OCI-LY1 (cell line): ENCODE data around the gene RFPL3.
A peak's percentile ranks its signal among the peaks of the same experiment; 100 is the strongest.

Experiments
- H2AFZ ChIP-seq: fragments of 200-600 bp; sonication (generic), shearing (Covaris generic); 2 replicates; pipeline ENCODE4 v1.6.0; 2014; ENCODE audit warnings: antibody characterized with exemption, mild to moderate bottlenecking, low read length
- H3F3A ChIP-seq: fragments of 200-600 bp; sonication (generic), shearing (Covaris generic); 2 replicates; pipeline ENCODE4 v1.6.0; 2014; ENCODE audit warnings: mild to moderate bottlenecking, antibody characterized with exemption, low read length, moderate library complexity; ENCODE audit not compliant: insufficient read depth
- H3K27ac ChIP-seq: fragments of 200-600 bp; sonication (generic); 2 replicates; pipeline ENCODE4 v1.5.1; 2014; ENCODE audit warnings: low read length, mixed run types, mild to moderate bottlenecking, low read depth; ENCODE audit not compliant: poor library complexity, severe bottlenecking
- H3K27me3 ChIP-seq: fragments of 200-600 bp; sonication (generic); 2 replicates; pipeline ENCODE4 v1.6.0; 2014; ENCODE audit warnings: antibody characterized with exemption, mild to moderate bottlenecking, low read length, moderate library complexity; ENCODE audit not compliant: insufficient read depth
- H3K36me3 ChIP-seq: fragments of 200-600 bp; sonication (generic); 2 replicates; pipeline ENCODE4 v1.6.1; 2014; ENCODE audit warnings: mild to moderate bottlenecking, antibody characterized with exemption, low read length, moderate library complexity, mixed read lengths; ENCODE audit not compliant: insufficient read depth
- H3K4me1 ChIP-seq: fragments of 200-600 bp; sonication (generic); 2 replicates; pipeline ENCODE4 v1.5.1; 2014; ENCODE audit warnings: mild to moderate bottlenecking, low read length, moderate library complexity; ENCODE audit not compliant: insufficient read depth, severe bottlenecking
- H3K4me2 ChIP-seq: fragments of 200-600 bp; sonication (generic), shearing (Covaris generic); 2 replicates; pipeline ENCODE4 v1.6.1; 2014; ENCODE audit warnings: low read length
- H3K4me3 ChIP-seq: fragments of 200-600 bp; sonication (generic); 2 replicates; pipeline ENCODE4 v1.5.1; 2014; ENCODE audit warnings: low read length, low read depth, mild to moderate bottlenecking, mixed read lengths; ENCODE audit not compliant: poor library complexity, severe bottlenecking
- H3K79me2 ChIP-seq: fragments of 200-600 bp; shearing (Covaris generic); 2 replicates; pipeline ENCODE4 v1.6.1; 2016; ENCODE audit warnings: mixed run types, low read length, mixed read lengths; ENCODE audit not compliant: insufficient read depth
- H3K9ac ChIP-seq: fragments of 200-600 bp; sonication (generic), shearing (Covaris generic); 2 replicates; pipeline ENCODE4 v1.6.1; 2014; ENCODE audit warnings: mild to moderate bottlenecking, low read length, mixed read lengths
- H3K9me2 ChIP-seq: fragments of 200-600 bp; sonication (generic), shearing (Covaris generic); 2 replicates; pipeline ENCODE4 v1.6.1; 2014; ENCODE audit warnings: low read depth, mild to moderate bottlenecking, low read length, mixed read lengths
- H3K9me3 ChIP-seq: fragments of 200-600 bp; shearing (Covaris generic); 2 replicates; pipeline ENCODE4 v1.6.1; 2014; ENCODE audit warnings: low read length, mixed read lengths
- H4K20me1 ChIP-seq: fragments of 200-600 bp; sonication (generic), shearing (Covaris generic); 2 replicates; pipeline ENCODE4 v1.6.0; 2016; ENCODE audit warnings: mild to moderate bottlenecking, low read length; ENCODE audit not compliant: insufficient read depth
- CTCF ChIP-seq: fragments of 200-600 bp; sonication (generic), shearing (Covaris generic); IDR thresholded peaks from 2 replicates; pipeline ENCODE4 v1.5.1; 2017; ENCODE audit warnings: mild to moderate bottlenecking, antibody characterized with exemption, low read length, moderate library complexity, mixed read lengths
- EZH2 ChIP-seq: fragments of 200-600 bp; sonication (generic), shearing (Covaris generic); IDR thresholded peaks from 2 replicates; pipeline ENCODE4 v1.8.0; 2017; ENCODE audit warnings: borderline replicate concordance, mixed run types, mild to moderate bottlenecking, antibody characterized with exemption, low read length, moderate library complexity, mixed read lengths

RFPL3 gene

GRCh38 chr22:32410459-32410858 is 52.8 kb downstream of the RFPL3 start:
- H3K4me1 ChIP-seq: peaks cover 32% of the 10 kb centered on the region
- no peak overlapping the region for H3K27ac ChIP-seq
- no peaks in the 10 kb centered on the region for H3F3A ChIP-seq
- no peaks in the 10 kb centered on the region for H3K9me2 ChIP-seq
- H3K36me3 ChIP-seq: peaks cover 37% of the 10 kb centered on the region
- no peaks in the 10 kb centered on the region for H4K20me1 ChIP-seq
- H3K4me2 ChIP-seq: peak overlapping the region; percentile 78
- H2AFZ ChIP-seq: no peak overlapping the region
- TF ChIP-seq CTCF (no peak), EZH2 (no peak)
- H3K9ac ChIP-seq: no peak overlapping the region; the same call in 1 of the 2 replicates
- no peaks in the 10 kb centered on the region for H3K27me3 ChIP-seq
- peaks cover 19% of the 10 kb centered on the region for H3K79me2 ChIP-seq
- no peaks in the 10 kb centered on the region for H3K9me3 ChIP-seq
- H3K4me3 ChIP-seq: peak overlapping the region; percentile 85
